Panc1 (cell line): ENCODE results near the gene GUCY1A2. TPM values are rescaled to one million over a fixed set of nuclear protein-coding genes. Genes with fewer than 3 reads are reported as not detected.

Experiments used
- ATAC-seq: fragments of 200-7000 bp; cut with Tn5 transposase; 2 replicates; pipeline ENCODE4 v1.9.1; 2020; ENCODE audit warnings: mild to moderate bottlenecking, moderate library complexity
- BruUV-seq: library from RNA; stranded (reverse); fragments of 400-500 nt; replicated peaks from 2 replicates; lab custom pipeline; 2021; lab: Mats Ljungman, UMichigan
- CTCF ChIA-PET: fragments of 300-600 bp; sonication (Branson Sonifier 250); formaldehyde crosslinking; loops from one replicate; lab custom pipeline; 2022; ENCODE audit warnings: antibody characterized with exemption; lab: Charles Lee
- POLR2A ChIA-PET: fragments of 300-600 bp; sonication (Branson Sonifier 250); formaldehyde crosslinking; loops from one replicate; lab custom pipeline; 2022; ENCODE audit warnings: antibody characterized with exemption; lab: Charles Lee
- DNase-seq: peaks from one replicate; pipeline ENCODE4 v3.0.0-alpha.2; 2010; ENCODE audit warnings: low read depth, low spot score
- H3K27ac ChIP-seq: 2 replicates; pipeline ENCODE4 v1.5.1; 2011; ENCODE audit warnings: mild to moderate bottlenecking, low read length, inconsistent platforms
- H3K27me3 ChIP-seq: fragments of 200-500 bp; sonication (Bioruptor generic); 2 replicates; pipeline ENCODE4 v1.6.0; 2014; ENCODE audit warnings: low read length, inconsistent platforms; ENCODE audit not compliant: control insufficient read depth, insufficient read depth
- H3K36me3 ChIP-seq: fragments of 200-500 bp; sonication (Bioruptor generic); 2 replicates; pipeline ENCODE4 v1.5.1; 2014; ENCODE audit warnings: inconsistent platforms, mild to moderate bottlenecking, low read length, moderate library complexity; ENCODE audit not compliant: control insufficient read depth, insufficient read depth
- H3K4me1 ChIP-seq: 2 replicates; pipeline ENCODE4 v1.5.1; 2011; ENCODE audit warnings: inconsistent platforms, mild to moderate bottlenecking, low read length, moderate library complexity; ENCODE audit not compliant: control insufficient read depth, insufficient read depth
- H3K4me3 ChIP-seq, 2 experiments: 2 replicates each; pipeline ENCODE4 v1.5.1; 2011 to 2012; ENCODE audit warnings: low read depth in 2 of 2, low read length in 2 of 2, mild to moderate bottlenecking in 2 of 2, inconsistent platforms in 1 of 2, moderate library complexity in 1 of 2
- H3K9me3 ChIP-seq: fragments of 200-500 bp; sonication (Bioruptor generic); 2 replicates; pipeline ENCODE4 v1.5.1; 2014; ENCODE audit warnings: low read depth, mild to moderate bottlenecking, inconsistent platforms, low read length, moderate library complexity; ENCODE audit not compliant: control insufficient read depth, insufficient read depth
- CTCF ChIP-seq: fragments of 450-650 bp; IDR thresholded peaks from 2 replicates; pipeline ENCODE4 v1.5.1; 2017; ENCODE audit warnings: mild to moderate bottlenecking
- POLR2AphosphoS5 ChIP-seq: IDR thresholded peaks from 2 replicates; pipeline ENCODE4 v1.6.1; 2012; ENCODE audit warnings: mild to moderate bottlenecking, low read depth, low read length, moderate library complexity
- REST ChIP-seq, 2 experiments: IDR thresholded peaks; 2 replicates each; pipeline ENCODE4 v1.6.1; 2011 to 2012; ENCODE audit warnings: low read depth in 2 of 2, control low read depth in 1 of 2, low read length in 1 of 2, mild to moderate bottlenecking in 1 of 2, moderate library complexity in 1 of 2; ENCODE audit not compliant: insufficient read depth in 1 of 2
- SIN3A ChIP-seq: IDR thresholded peaks from 2 replicates; pipeline ENCODE4 v1.6.1; 2012; ENCODE audit warnings: low read depth, mild to moderate bottlenecking, low read length, moderate library complexity, borderline replicate concordance; ENCODE audit not compliant: insufficient read depth
- TCF7L2 ChIP-seq: IDR thresholded peaks from 2 replicates; pipeline ENCODE4 v1.6.1; 2011; ENCODE audit warnings: mild to moderate bottlenecking, low read depth, low read length, inconsistent platforms
- in situ Hi-C: cut with HindIII; loops from 2 replicates; pipeline ENCODE4 v1.10.0; 2016; ENCODE audit warnings: low sequenced_read_pairs, low pct_unique_long_range_greater_than_20kb
- intact Hi-C: fragments of 100-400 bp; cut with micrococcal nuclease; formaldehyde crosslinking; loops from one replicate; pipeline ENCODE4 v1.10.0; 2022; ENCODE audit not compliant: unreplicated experiment
- total RNA-seq: library from RNA; stranded (reverse); gene quantifications from one replicate; pipeline ENCODE4 v1.2.1, GENCODE V29; 2021; ENCODE audit not compliant: unreplicated experiment

GUCY1A2 gene
- total RNA-seq, 1 experiment from 2014 or later: 1.9 TPM

- POLR2A ChIA-PET: no interaction called here
- TF ChIP-seq SIN3A (no peak), REST (IDR thresholded peaks at IDR 0.05; ENCODE audit: insufficient read depth in 1 of 2, low read depth in 2 of 2, low read length in 1 of 2) (no peak), CTCF (no peak), TCF7L2 (no peak), POLR2AphosphoS5 (no peak)
- intact Hi-C loops: no loop called here
- in situ Hi-C loops: no loop called here
- Histone ChIP-seq H3K4me3 (no peak overlapping the region), H3K36me3 (no peaks in the 10 kb centered on the region), H3K9me3 (no peaks in the 10 kb centered on the region), H3K27ac (no peak overlapping the region), H3K27me3 (no peaks in the 10 kb centered on the region), H3K4me1 (no peaks in the 10 kb centered on the region)
- ATAC-seq (no peak), DNase-seq (no peak)
- CTCF ChIA-PET: interaction anchor here (0.6 kb wide), 1 partner anchor 291 kb away, joined by 3 read pairs; no protein-coding TSS in a partner anchor
- no TSS peak for BruUV-seq
Measured at GRCh38 chr11:106683435-106683834, 334.8 kb downstream of the GUCY1A2 start.

GRCh38 chr11:106681435-106681834, 336.8 kb downstream of the GUCY1A2 start:
- DNase-seq: no peak
- H3K27me3 ChIP-seq: no peaks in the 10 kb centered on the region
- no TSS peak for BruUV-seq

More at GRCh38 chr11:106681435-106681834, 336.8 kb downstream of the GUCY1A2 start:
- ChIA-PET POLR2A (no interaction called here), CTCF (no interaction called here)
- no peak overlapping the region for H3K4me3 ChIP-seq
- H3K36me3 ChIP-seq: no peaks in the 10 kb centered on the region
- H3K9me3 ChIP-seq: no peaks in the 10 kb centered on the region
- ATAC-seq: no peak
- intact Hi-C loops: no loop called here
- H3K4me1 ChIP-seq: no peaks in the 10 kb centered on the region
- in situ Hi-C loops: no loop called here
- H3K27ac ChIP-seq: no peak overlapping the region
- TF ChIP-seq CTCF (no peak), POLR2AphosphoS5 (no peak), REST (IDR thresholded peaks at IDR 0.05; ENCODE audit: insufficient read depth in 1 of 2, low read depth in 2 of 2, low read length in 1 of 2) (no peak), TCF7L2 (no peak), SIN3A (no peak)
